Measurements from ENCODE around the gene MTURN. TPM values are rescaled to one million over a fixed set of nuclear protein-coding genes. Genes with fewer than 3 reads are reported as not detected.

MTURN gene
- total and polyA plus RNA-seq, 4 donors, result 13.5 to 79.6 (median 23.0) TPM

GRCh38 chr7:30202671-30203070, 67.9 kb downstream of the MTURN start:
- DNase-seq (no peak), ATAC-seq (ENCODE audit: insufficient read depth, low FRiP score) (no peak)
- Histone ChIP-seq H3K27me3 (ENCODE audit: control insufficient read depth in 3 of 3, insufficient read depth in 3 of 3, low read length in 2 of 3) (no peaks in the 10 kb centered on the region), H3K27ac (ENCODE audit: low read depth in 1 of 2, low read length in 1 of 2) (no peak overlapping the region), H3K9ac (ENCODE audit: insufficient read depth in 1 of 2, low read length in 2 of 2) (no peak overlapping the region), H3K36me3 (ENCODE audit: control insufficient read depth in 4 of 4, insufficient read depth in 4 of 4, low read length in 4 of 4) (no peaks in the 10 kb centered on the region), H3K9me3 (ENCODE audit: control insufficient read depth in 4 of 4, insufficient read depth in 3 of 4, low read length in 3 of 4) (peaks cover 0 to 2% (median 0%) of the 10 kb centered on the region in 4 donors), H3K4me3 (no peak overlapping the region), H3K4me1 (ENCODE audit: control insufficient read depth in 5 of 5, insufficient read depth in 5 of 5, low read length in 5 of 5) (peaks cover 0 to 13% (median 4%) of the 10 kb centered on the region in 5 donors)
- 81 to 82% methylated on average over 3 of the region's 3 CpGs for WGBS, 2 donors
- TF ChIP-seq CTCF (IDR thresholded peaks at IDR 0.05; ENCODE audit: control extremely low read depth, extremely low read depth), result no peak

DNA sequence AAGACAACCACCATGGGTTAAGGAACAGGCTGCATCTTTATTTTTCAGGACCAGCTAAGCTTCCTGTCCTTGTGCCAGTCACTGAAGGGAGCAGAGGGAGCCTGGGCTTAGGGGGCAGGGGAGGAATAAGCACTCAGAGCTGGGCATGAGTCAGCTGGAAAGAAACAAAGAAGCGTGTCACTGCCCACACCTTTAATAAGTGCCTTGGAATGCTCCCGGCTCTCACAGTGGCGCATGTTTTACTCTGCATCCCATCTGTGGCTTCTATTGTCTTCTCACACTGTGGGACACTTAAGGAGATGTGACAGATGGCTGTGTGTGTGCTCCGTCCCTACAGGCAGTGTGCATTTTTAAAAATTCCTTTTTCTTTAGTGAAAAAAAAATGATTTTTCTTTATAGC, 71.7 kb downstream of the MTURN start:
- Histone ChIP-seq H3K4me3 (no peak overlapping the region), H3K27ac (ENCODE audit: low read depth in 1 of 2, low read length in 1 of 2) (no peak overlapping the region), H3K9me3 (ENCODE audit: control insufficient read depth in 4 of 4, insufficient read depth in 3 of 4, low read length in 3 of 4) (no peaks in the 10 kb centered on the region), H3K27me3 (ENCODE audit: control insufficient read depth in 3 of 3, insufficient read depth in 3 of 3, low read length in 2 of 3) (no peaks in the 10 kb centered on the region), H3K4me1 (ENCODE audit: control insufficient read depth in 5 of 5, insufficient read depth in 5 of 5, low read length in 5 of 5) (no peaks in the 10 kb centered on the region), H3K9ac (ENCODE audit: insufficient read depth in 1 of 2, low read length in 2 of 2) (no peak overlapping the region), H3K36me3 (ENCODE audit: control insufficient read depth in 4 of 4, insufficient read depth in 4 of 4, low read length in 4 of 4) (no peaks in the 10 kb centered on the region)
- 71 to 73% methylated on average over 4 of the region's 4 CpGs for WGBS, 2 donors
- TF ChIP-seq CTCF (IDR thresholded peaks at IDR 0.05; ENCODE audit: control extremely low read depth, extremely low read depth), result no peak
- DNase-seq (no peak), ATAC-seq (ENCODE audit: insufficient read depth, low FRiP score) (no peak)

- H3K9me3 ChIP-seq (ENCODE audit: control insufficient read depth in 4 of 4, insufficient read depth in 3 of 4, low read length in 3 of 4), result no peaks in the 10 kb centered on the region
- ATAC-seq (ENCODE audit: insufficient read depth, low FRiP score) (no peak), DNase-seq (no peak)
- H3K9ac ChIP-seq (ENCODE audit: insufficient read depth in 1 of 2, low read length in 2 of 2), result no peak overlapping the region
- no peak for TF ChIP-seq CTCF (IDR thresholded peaks at IDR 0.05; ENCODE audit: control extremely low read depth, extremely low read depth)
- H3K36me3 ChIP-seq (ENCODE audit: control insufficient read depth in 4 of 4, insufficient read depth in 4 of 4, low read length in 4 of 4), result no peaks in the 10 kb centered on the region
- 69 to 79% methylated on average over 8 of the region's 8 CpGs for WGBS, 2 donors
- H3K27me3 ChIP-seq (ENCODE audit: control insufficient read depth in 3 of 3, insufficient read depth in 3 of 3, low read length in 2 of 3), result no peaks in the 10 kb centered on the region
- no peak overlapping the region for H3K4me3 ChIP-seq
- peaks cover 0 to 3% (median 0%) of the 10 kb centered on the region in 5 donors for H3K4me1 ChIP-seq (ENCODE audit: control insufficient read depth in 5 of 5, insufficient read depth in 5 of 5, low read length in 5 of 5)
- no peak overlapping the region for H3K27ac ChIP-seq (ENCODE audit: low read depth in 1 of 2, low read length in 1 of 2)
Observed at GRCh38 chr7:30206942-30207341, 72.2 kb downstream of the MTURN start.

GRCh38 chr7:30207376-30207775, 72.6 kb downstream of the MTURN start:
- no peak for DNase-seq
- TF ChIP-seq CTCF (IDR thresholded peaks at IDR 0.05; ENCODE audit: control extremely low read depth, extremely low read depth), result no peak
- 98% methylated on average over 4 of the region's 4 CpGs for WGBS, 2 donors
- no peaks in the 10 kb centered on the region for H3K27me3 ChIP-seq (ENCODE audit: control insufficient read depth in 3 of 3, insufficient read depth in 3 of 3, low read length in 2 of 3)
- H3K4me1 ChIP-seq (ENCODE audit: control insufficient read depth in 5 of 5, insufficient read depth in 5 of 5, low read length in 5 of 5), result peaks cover 0 to 7% (median 0%) of the 10 kb centered on the region in 5 donors
- no peak overlapping the region for H3K4me3 ChIP-seq
- H3K9me3 ChIP-seq (ENCODE audit: control insufficient read depth in 4 of 4, insufficient read depth in 3 of 4, low read length in 3 of 4), result no peaks in the 10 kb centered on the region
- no peak overlapping the region for H3K27ac ChIP-seq (ENCODE audit: low read depth in 1 of 2, low read length in 1 of 2)
- no peaks in the 10 kb centered on the region for H3K36me3 ChIP-seq (ENCODE audit: control insufficient read depth in 4 of 4, insufficient read depth in 4 of 4, low read length in 4 of 4)
- no peak overlapping the region for H3K9ac ChIP-seq (ENCODE audit: insufficient read depth in 1 of 2, low read length in 2 of 2)
- no peak for ATAC-seq (ENCODE audit: insufficient read depth, low FRiP score)

Measured in lung (tissue), 12 donors.